Measurements from ENCODE around the gene SERTAD1.

DNA sequence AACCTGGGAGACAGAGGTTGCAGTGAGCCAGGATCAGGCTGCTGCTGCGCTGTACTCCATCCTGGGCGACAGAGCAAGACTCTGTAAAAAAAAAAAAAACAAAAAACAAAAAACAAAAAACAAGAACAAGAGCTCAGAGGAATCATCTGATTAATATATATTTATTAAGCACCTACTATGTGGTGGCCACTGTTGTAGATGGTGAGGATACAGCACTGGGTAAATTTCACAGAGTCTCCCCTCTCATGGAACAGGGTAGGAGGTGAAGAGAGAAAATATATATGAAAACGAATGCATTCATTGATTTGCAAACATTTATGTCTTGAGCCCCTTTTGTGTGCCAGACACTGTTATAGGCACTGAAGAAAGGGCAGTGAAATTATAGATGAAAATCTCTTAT is 5.9 kb upstream of the SERTAD1 start:
- TF ChIP-seq, protein P1, sequence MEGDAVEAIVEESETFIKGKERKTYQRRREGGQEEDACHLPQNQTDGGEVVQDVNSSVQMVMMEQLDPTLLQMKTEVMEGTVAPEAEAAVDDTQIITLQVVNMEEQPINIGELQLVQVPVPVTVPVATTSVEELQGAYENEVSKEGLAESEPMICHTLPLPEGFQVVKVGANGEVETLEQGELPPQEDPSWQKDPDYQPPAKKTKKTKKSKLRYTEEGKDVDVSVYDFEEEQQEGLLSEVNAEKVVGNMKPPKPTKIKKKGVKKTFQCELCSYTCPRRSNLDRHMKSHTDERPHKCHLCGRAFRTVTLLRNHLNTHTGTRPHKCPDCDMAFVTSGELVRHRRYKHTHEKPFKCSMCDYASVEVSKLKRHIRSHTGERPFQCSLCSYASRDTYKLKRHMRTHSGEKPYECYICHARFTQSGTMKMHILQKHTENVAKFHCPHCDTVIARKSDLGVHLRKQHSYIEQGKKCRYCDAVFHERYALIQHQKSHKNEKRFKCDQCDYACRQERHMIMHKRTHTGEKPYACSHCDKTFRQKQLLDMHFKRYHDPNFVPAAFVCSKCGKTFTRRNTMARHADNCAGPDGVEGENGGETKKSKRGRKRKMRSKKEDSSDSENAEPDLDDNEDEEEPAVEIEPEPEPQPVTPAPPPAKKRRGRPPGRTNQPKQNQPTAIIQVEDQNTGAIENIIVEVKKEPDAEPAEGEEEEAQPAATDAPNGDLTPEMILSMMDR (IDR thresholded peaks at IDR 0.05; ENCODE audit: low read length) = no peak
- no peak for TF ChIP-seq EZH2 (IDR thresholded peaks at IDR 0.05; ENCODE audit: borderline replicate concordance, low read length)

All from OCI-LY1 (cell line).